HEK293T (cell line): ENCODE measurements around the gene CORO2A.

ENCODE experiments used
- BHLHE40 ChIP-seq: fragments of 450-650 bp; IDR thresholded peaks from 2 replicates; pipeline ENCODE4 v1.6.1; 2016; ENCODE audit warnings: mild to moderate bottlenecking, moderate library complexity, borderline replicate concordance
- L3MBTL2 ChIP-seq: fragments of 450-650 bp; conservative IDR thresholded peaks from 2 replicates; pipeline ENCODE4 v1.6.1; 2016; ENCODE audit warnings: mild to moderate bottlenecking
- TARDBP ChIP-seq: fragments of 450-650 bp; IDR thresholded peaks from 2 replicates; pipeline ENCODE4 v1.6.1; 2016
- ZNF384 ChIP-seq: fragments of 450-650 bp; IDR thresholded peaks from 2 replicates; pipeline ENCODE4 v1.6.1; 2016

GRCh38 chr9:98149422-98149821, 43.0 kb downstream of the CORO2A start:
- TF ChIP-seq BHLHE40, result no peak
- TF ChIP-seq L3MBTL2, result no peak
- TF ChIP-seq TARDBP, result no peak
- no peak for TF ChIP-seq ZNF384
